Globus pallidus (tissue), 1 donor: ENCODE measurements around the gene ELAVL3.
A peak's percentile ranks its signal among the peaks of the same experiment; 100 is the strongest.
"Not testable (repeated sequence)": the region's sequence is repeated elsewhere in the genome, so short reads cannot be mapped to it uniquely, and the experiment has no call there.

Source experiments
- DNase-seq: peaks from one replicate; pipeline ENCODE4 v3.0.0-alpha.2; 2015; ENCODE audit warnings: low spot score

Gene ELAVL3

DNA sequence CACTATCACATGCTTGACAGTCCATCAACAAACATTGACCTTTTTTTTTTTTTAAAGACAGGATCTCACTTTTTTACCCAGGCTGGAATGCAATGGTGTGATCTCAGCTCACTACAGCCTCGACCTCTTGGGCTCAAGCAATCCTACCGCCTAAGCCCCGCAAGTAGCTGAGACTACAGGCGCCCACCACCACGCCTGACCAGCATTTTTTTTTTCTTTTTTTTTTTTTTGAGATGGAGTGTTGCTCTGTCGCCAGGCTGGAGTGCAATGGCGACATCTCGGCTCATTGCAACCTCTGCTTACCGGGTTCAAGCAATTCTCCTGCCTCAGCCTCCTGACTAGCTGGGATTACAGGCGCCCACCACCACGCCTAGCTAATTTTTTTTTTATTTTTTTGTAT lies 21.9 kb downstream of the ELAVL3 start:
- not testable (repeated sequence) for DNase-seq

DNA sequence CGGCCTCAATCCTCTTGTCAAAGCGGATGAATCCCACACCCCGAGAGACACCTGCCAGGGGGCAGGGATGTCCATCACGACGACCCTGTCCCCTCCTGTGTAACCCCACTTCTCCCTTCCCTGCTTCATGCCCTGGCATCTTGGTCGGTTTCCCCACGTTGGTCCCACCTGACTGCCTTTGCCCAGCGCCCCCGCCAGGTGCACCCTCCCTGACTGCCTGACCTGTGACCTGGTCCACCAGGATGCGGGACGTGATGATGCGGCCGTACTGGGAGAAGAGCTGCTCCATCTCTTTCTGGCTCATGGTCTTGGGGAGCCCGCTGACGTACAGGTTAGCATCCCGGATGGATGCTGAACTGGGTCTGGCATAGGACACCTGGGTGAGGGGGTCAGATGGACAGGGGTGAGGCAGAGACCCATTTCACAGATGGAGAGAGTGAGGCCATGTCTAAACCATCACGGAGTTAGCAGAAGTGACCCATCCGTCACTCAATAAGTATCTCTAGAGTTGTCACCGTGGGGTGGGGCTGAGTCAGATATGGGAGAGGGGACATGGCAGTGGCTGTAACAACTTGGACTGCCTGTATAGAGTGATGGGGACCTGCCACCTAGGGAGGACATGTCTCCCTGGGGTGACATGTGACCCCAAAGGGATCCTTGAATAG lies 22.5 kb downstream of the ELAVL3 start:
- no peak for DNase-seq

DNA sequence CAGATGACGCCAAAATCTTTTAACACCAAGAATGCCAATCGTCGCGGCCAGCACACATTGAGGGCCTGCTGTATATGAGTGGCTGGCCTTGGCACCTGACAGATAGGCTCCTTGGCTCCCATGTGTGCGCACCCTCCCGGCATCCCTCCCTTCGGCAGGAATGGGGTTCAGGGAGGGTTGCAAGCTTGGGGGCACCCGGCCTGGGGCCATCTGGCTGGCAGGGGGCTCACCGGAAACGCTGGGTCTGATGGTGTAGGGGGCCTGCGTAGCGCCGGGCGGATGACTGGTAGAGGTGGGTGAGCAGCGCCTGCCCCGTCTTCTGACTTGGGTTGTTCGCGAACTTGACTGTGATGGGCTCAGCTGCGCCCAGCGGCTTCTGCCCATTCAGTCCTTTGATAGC lies 23.0 kb downstream of the ELAVL3 start:
- DNase-seq = no peak

DNA sequence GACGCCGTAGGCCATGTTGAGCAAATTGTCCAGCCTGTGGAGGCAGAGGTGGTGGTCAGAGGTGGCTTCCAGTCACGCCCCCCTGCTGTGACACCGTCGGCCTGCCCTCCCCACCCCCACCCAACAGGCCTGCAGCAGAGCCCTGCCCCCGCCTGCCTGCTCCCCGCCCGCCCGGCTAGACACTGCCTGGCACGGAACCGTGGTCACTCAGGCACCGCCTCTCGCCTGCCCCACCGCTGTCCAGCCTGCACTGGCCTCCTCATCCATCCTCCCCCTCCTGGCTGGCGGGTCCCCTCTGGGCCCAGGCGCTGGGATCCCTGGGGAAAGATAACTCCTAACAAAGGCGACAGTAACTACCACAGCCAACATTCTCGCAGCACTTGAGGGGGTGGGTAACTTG lies 23.7 kb downstream of the ELAVL3 start:
- peak; percentile 96 for DNase-seq

DNA sequence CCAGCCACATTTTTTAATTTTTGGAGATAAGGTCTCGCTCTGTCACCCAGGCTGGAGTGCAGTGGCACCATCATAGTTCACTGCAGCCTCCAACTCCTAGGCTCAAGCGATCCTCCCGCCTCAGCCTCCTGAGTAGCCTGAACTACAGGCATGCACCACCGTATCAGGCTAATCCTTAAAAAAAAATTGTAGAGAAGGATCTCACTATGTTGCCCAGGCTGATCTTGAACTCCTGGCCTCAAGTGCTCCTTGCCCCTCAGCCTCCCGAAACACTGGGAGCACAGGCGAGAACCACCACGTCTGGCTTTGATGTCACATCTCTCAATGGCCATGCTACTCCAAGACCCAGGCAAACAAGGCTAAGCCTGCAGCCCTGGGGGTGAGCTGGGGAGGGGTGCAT lies 24.2 kb downstream of the ELAVL3 start:
- DNase-seq = no peak

DNA sequence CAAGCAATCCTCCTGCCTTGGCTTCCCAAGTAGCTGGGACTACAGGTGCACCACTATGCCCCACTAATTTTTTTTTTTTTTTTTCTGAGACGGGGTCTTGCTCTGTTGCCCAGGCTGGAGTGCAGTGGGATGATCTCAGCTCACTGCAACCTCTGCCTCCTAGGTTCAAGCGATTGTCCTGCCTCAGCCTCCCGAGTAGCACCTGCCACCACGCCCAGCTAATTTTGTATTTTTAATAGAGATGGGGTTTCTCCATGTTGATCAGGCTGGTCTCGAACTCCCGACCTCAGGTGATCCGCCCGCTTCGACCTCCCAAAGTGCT lies 25.7 kb downstream of the ELAVL3 start:
- DNase-seq = not testable (repeated sequence)

DNA sequence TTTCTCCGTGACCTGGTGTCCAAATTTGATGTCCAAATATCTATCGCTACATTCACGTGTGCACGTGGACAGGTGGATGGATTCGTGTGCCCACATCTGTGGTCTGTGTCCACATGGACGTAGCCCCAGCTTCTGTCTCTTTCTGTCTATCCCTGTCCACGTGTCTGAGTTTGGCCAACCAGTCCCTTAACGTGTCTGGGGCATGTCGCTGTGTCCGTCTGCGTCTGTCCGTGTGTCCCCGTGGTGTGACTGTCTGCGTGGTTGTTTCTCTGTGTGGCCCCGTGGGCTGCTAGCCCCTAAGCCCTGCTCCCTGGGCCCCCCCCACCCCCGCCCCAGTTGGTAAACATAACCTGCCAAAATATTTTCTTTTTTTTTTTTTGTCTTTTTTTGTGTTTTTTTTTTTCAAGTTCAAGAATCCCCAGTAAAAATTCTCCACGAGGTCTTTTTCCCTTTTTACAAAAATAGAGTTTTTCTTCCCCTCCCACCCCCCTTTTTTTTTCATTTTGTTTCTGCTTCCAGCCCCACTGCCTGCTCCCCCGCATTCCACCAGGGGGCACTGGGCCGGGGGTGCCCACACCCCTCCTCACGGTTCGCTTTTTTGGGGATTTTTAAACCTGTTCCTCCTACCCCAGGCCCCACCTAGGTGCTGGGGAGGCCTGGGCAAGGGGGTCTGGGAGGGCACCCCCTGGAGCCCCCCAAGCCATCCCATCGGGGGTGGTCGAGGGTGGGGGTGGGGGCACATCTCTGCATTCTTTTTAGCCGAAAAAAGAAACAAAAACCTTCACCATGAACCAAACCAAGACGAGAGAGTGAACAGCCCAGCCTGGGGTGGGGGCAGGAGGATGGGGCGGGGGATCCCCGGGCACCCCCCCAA lies 27.1 kb downstream of the ELAVL3 start:
- DNase-seq = no peak

DNA sequence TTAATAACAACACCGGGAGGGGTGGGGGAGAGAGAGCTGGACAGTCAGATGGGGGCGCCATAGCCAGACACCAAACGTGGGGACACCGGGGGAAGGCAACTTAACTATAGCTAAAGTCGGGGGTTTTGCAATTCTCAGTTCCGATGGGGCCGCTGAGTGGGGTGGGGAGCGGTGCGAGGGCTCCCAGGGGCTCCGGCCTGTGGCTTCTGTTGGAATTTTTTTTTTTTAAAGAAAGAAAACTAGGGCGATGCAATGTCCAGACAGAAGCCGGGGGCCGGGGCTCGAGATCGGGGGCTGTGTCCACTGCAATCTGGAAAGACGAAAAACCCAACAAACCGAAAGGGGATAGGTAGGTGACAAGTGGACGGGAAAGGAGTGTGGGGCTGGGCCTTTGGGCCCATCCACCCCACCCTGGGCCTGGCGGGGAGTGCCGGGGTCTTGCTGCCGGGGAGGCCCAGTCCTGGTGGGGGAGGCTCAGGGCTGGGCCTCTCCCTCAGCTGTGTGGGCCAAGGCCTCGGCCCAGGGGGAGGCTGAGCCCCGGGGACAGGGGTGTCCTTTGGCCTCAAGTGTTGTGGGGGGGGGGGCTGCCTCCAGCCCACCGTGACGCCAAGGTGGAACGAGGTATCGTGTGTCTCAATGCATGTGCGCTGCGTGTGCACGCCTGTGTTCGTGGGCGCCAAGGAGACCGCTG lies 28.1 kb downstream of the ELAVL3 start:
- DNase-seq = no peak

DNA sequence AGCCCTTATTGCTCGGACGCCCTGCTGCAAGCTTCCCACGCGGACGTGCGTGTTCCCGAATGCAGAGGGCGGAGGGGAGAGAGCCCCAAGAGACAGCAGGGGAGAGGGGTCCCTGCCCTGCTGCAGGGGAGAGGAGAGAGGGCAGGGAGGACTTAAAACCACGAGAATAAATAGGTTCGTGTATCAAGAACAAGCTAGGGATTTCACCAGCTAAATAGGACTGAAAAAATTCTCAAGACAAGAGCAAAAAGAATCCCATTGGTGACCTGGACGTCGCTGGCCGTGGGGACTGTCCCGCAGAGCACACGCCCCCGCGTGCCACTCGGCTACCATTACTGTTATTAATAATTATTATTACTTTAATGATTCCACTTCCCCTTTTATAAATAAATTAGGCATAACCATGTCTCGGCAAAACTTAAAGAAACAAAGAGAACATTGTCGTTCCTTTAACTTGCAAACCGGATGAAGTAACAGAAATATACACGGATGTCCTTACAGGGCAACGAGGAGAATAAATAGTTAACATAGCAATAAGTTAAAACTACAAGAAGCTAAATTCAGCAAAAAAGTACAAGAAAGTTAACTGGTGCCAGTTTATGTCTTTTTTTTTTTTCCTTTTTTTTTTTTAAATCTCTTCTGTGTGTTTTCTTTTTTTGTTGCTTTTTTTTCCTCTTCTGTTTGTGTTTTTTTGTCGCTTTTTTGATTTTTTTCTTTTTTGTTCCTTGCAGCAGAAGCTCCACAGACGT lies 28.8 kb downstream of the ELAVL3 start:
- no peak for DNase-seq

DNA sequence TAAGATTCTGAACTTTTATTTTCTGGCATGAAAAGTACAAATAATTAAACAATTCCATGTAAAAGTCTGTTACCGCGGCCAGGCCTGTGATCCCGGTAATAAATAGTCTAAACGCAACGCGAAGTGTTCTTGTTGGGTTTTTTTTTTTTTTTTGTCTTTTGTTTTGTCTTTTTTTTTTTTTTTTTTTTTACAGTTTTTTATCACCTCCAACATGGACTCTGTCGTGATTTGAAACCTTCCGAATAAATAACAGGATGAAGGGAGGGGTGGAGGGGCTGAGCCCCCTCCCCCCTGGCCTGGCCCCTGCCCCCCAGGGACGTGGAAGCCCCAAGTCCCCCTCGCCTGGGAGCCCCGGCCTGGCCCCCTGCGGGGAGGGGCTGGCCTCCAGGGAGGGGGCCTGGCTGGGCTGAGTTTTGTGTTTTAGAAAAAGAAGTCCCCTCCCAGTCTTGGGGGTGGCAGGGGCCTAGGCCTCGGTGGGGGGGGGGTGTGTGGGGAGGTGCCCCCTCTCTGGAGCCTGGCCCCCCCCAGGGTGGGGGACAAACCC lies 29.4 kb downstream of the ELAVL3 start:
- no peak for DNase-seq

DNA sequence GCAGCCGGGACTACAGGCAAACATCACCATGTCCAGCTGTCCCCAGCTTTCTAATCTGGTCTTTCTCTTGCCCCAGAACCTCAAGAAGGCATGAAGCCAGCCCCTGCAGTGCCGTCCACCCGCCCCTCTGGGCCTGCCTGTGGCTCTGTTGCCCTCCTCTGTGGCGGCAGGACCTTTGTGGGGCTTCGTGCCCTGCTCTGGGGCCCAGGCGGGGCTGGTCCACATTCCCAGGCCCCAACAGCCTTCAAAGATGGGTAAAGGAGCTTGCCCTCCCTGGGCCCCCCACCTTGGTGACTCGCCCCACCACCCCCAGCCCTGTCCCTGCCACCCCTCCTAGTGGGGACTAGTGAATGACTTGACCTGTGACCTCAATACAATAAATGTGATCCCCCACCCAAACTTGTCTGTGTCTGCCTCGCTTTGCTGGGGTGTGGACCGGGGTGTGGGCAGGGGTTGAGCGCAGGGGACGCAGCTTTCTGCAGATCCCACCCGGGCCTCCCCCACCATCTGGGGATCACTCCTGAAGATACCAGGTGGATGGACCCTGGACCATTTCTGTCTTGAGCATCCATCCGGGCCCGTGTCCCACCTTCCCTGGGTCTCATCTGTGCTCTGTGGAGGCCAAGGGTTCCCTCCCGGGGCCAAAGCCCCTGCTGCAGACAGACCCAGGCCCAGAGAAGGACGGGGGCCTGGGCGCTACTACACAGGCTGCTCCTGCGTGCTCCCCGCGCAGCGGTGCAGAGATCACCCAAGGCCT lies 30.1 kb downstream of the ELAVL3 start:
- no peak for DNase-seq

DNA sequence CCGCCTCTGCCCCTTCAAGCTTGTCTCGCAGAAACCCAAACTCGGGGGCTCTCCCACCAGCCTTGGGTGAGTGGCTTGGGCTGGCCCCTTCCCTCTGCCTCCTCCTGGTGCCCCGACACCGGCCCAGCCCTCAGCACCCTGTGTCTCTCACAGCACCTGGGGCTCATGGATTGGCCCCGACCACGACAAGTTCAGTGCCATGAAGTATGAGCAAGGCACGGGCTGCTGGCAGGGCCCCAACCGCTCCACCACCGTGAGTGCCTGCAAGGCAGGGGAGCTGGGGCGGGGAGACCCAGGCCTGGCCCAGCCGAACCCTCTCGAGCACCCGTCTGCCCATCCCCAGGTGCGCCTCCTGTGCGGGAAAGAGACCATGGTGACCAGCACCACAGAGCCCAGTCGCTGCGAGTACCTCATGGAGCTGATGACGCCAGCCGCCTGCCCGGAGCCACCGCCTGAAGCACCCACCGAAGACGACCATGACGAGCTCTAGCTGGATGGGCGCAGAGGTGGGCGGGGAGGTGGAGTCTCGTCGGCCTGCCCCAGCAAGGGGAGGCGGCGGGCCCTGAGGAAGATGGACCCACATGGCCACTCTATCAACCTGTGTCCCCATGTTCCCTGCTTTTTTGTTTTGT lies 31.8 kb downstream of the ELAVL3 start:
- DNase-seq = no peak

DNA sequence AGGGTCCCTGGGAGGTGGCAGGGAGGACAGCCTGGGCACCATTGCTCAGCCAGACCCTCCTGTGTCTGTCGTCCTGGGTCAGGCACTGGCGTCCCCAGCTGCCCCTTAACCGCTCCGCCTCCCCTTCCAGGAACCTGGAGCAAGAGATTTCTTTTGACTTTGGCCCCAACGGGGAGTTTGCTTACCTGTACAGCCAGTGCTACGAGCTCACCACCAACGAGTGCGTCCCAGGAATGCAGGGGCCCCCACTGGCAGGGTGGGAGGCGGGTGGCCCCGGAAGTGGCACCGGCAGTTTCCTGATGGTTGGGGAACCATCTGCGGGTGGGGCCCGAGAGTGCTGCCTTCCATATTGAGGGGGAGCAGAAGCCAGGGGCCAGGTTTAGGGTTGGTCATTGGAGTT lies 32.4 kb downstream of the ELAVL3 start:
- DNase-seq = no peak

DNA sequence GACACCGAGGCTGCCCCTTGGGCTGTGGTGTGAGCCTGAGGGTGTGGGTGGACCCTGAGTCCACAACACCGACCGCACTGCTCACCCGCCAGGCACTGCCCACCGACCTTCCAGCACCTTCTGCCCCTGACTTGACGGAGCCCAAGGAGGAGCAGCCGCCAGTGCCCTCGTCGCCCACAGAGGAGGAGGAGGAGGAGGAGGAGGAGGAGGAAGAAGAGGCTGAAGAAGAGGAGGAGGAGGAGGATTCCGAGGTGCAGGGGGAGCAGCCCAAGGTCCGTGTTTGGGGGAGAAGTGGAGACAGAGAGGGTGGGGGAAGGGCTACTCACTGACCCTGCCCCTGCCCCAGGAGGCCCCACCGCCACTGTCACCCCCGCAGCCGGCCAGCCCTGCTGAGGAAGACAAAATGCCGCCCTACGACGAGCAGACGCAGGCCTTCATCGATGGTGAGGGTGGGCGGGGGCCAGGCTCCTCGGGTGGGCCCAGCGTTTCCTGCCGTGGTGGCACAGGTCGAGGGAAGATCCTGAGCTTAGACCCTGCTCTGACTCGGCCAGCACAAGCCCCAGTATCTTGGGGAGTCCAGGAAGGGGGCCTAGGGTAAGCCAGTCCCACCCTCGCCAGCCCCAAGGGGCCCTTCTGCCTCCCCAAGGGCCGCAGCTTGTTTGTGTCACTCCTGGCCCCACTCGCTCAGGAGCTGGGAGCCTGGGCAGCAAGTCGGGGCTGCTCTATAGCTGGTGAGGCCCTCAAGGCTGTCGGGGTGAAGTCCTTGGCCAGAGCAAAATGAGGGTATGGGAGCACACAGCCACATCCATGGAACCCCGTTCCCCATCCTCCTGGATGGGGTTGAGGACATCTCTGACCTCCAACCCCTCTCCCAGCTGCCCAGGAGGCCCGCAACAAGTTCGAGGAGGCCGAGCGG lies 33.2 kb downstream of the ELAVL3 start:
- no peak for DNase-seq

DNA sequence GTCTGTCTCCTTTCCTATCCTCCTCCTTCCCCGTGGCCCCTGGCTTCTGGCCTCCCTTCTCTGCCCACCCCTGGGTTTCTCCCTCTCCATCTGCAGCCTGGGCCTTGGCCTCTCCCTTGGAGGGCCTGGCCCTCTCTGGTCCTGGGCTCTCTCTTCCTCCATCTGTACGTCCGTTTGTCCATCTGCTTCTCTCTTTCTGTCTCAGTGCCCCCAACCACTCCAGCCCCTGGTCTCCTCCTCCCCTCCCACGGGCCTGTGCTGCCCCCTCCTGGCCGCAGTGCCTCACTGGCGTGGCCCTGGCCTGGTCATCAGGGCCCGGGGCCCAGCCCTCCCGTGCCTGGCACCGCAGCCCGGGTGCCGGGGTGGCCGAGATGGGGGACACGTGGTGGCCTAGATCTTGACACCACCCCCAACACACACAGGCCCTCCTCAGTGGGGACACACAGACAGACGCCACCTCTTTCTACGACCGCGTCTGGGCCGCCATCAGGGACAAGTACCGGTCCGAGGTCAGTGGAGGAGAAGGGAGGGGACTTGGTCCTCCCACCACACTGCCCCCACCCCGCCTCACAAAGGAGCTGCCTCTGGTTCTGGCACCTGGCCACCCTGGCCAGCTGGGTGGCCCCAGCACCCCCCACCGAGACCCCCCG lies 34.1 kb downstream of the ELAVL3 start:
- peak; percentile 92 for DNase-seq

DNA sequence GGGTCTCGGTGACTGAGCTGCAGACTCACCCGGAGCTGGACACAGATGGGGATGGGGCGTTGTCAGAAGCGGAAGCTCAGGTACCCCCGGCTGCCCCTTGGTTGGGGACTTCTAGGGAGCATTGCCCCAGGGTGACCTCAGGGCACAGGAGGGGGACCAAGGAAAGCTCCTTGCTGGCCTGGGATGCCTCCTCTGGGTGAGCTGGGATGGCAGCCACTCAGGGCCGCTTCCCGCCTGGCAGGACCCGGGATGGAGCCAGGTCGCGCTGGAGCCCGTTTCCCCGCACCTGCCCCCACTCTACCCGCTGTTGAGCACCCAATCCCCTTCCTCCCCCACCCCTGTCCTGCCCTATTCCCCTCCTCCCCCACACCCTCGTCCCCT lies 34.6 kb downstream of the ELAVL3 start:
- no peak for DNase-seq

DNA sequence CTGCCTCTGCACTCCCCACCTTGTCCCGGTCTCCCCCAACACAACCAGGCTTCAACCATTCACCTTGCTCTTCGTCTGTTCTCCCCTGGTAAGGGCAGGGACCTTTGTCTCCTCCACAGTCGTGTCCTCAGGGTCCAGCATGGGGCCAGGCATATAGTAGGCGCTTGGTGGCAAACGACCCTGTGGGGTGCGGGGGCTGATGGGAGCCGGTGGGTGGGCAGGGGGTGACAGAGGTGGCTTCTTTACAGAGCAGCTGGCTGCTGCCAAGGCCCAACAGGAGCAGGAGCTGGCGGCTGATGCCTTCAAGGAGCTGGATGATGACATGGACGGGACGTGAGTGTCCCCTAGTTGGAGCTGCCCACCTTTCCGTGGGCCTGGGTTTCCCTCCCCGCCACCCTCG lies 35.7 kb downstream of the ELAVL3 start:
- DNase-seq = no peak

DNA sequence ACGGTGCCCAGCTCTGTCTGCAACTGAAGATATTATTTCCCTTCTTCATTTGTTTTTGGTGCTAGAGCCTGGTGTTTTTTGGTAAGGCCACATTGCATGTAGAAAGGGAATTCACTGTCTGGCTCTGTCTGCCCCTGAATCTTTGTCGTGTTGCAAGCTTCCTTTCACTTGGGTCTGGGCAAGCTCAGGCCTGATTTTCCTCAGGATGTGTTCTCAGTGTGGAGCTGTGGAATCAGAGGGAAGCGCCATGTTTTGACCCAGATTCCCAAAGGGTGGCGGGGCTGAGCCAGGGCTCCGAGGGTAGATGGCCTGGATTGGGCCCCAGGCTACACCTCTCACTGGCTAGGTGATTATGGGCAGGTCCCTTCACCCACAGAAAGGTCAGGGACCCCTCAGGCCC lies 36.8 kb downstream of the ELAVL3 start:
- no peak for DNase-seq

DNA sequence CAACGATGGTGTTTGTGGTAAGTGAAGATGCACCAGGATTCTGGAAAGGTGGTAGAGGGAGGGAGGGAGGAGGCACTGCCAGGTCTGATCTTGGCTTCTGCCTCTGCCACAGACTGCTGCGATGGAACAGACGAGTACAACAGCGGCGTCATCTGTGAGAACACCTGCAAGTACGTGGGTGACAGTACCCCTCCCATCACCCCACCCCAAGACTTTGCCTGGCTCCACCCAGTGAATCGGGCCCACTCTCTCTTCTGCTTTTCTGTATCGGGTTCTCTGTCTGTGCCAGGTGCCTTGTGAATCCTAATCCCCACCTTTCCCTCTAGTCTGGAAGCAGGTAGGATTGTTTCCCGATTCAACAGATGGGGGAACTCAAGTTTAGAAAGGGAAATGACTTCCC lies 42.9 kb downstream of the ELAVL3 start:
- no peak for DNase-seq
